ENCODE measurements around the gene UBR2. TPM values are rescaled to one million over a fixed set of nuclear protein-coding genes. Genes with fewer than 3 reads are reported as not detected.
A peak's percentile ranks its signal among the peaks of the same experiment; 100 is the strongest.

The UBR2 gene
- total and polyA plus RNA-seq, 9 of the 15 experiments (the other 6 are each of a cell fraction or from before 2014, with no cell fraction given) = 9.1 to 38.9 (median 23.4) TPM

DNA sequence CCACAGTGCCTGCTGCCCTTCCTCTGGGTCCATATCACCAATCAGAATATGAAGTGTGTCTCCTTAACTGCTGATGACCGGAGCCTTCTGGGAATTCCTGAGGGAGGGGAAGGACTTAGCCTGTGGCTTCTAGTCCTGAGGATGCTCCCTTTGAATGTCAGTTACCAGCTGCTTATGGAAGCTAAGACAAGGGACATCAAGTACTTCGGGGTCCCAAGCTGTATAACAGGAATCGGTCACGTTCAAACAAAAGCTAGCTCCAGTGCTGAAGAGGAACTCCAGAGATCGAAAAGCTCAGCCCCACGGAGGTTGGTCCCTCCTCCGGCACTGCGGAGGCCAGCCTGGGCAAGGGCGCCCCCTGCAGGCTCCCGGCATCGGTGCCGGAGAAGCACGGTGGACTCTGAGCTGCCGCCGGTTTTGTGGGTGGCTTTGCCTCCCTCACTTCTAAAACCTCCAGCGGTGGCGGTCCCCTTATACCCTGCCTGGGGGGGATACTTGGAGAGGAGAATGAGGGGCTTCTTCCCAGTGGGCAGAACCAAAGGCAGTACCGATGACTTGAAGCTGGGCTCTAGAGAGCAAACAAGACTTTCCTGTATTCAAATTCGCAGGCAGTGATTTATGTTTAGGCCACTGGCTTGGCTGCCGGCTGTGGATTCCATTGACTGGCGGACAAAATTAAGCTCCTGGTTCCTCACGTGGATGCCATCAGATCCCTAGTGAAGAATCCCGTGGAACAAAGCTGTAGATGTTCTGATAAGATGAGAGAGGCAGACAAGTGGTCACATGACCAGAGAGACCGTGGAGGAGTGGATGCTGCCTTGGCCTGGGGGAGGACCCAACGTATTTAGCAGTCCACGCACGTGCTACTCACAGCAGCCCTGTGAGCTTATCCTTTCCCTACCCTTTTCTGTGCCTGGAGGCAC lies 16.2 kb upstream of the UBR2 start (continued):
- TF ChIP-seq UBTF (IDR thresholded peaks at IDR 0.05; ENCODE audit: borderline replicate concordance in 1 of 2, low read depth in 2 of 2, low read length in 2 of 2) (0 out of 4 replicates have a peak, but pooled peaks of 1 of the 2 experiments have one; percentile 67), ZFP36 (IDR thresholded peaks at IDR 0.05; ENCODE audit: low read depth, low read length, partially characterized antibody) (peak; percentile 43), SLC30A9 (CRISPR knock-in tag; IDR thresholded peaks at IDR 0.05) (no peak), SP1 (CRISPR knock-in tag; IDR thresholded peaks at IDR 0.05) (peak; percentile 72), ZNF384 (IDR thresholded peaks at IDR 0.05; ENCODE audit: low read depth, low read length) (0 out of 2 replicates have a peak, but pooled peaks have one; percentile 26), RCOR1 (IDR thresholded peaks at IDR 0.05; ENCODE audit: borderline replicate concordance in 1 of 2, low read depth in 2 of 2, low read length in 2 of 2) (peak in 1 of 2 experiments; percentile 62; a peak in 2 of 4 replicates), CCAR2 (IDR thresholded peaks at IDR 0.05; ENCODE audit: low read depth, low read length) (no peak), MYC (IDR thresholded peaks at IDR 0.05; ENCODE audit: low read depth, low read length) (peak; percentile 35; the same call in 1 of the 2 replicates), MYC (CRISPR knock-in tag; IDR thresholded peaks at IDR 0.05; ENCODE audit: borderline replicate concordance, low read depth) (no peak), ESRRA (IDR thresholded peaks at IDR 0.05; ENCODE audit: borderline replicate concordance, low read depth) (0 out of 2 replicates have a peak, but pooled peaks have one; percentile 48), ZNF444 (CRISPR knock-in tag; IDR thresholded peaks at IDR 0.05) (no peak), TCF7 (IDR thresholded peaks at IDR 0.05; ENCODE audit: borderline replicate concordance) (no peak), ZNF644 (tag; IDR thresholded peaks at IDR 0.05; ENCODE audit: low read depth) (no peak), KDM5B (IDR thresholded peaks at IDR 0.05; ENCODE audit: insufficient replicate concordance, low read depth, low read length) (no peak), MAFG (tag; conservative IDR thresholded peaks at IDR 0.05) (no peak), RB1 (IDR thresholded peaks at IDR 0.05; ENCODE audit: low read depth) (peak; percentile 72; the same call in 1 of the 2 replicates), DDX20 (tag; IDR thresholded peaks at IDR 0.05; ENCODE audit: low read depth) (no peak), E2F3 (CRISPR knock-in tag; IDR thresholded peaks at IDR 0.05) (no peak), XRCC3 (IDR thresholded peaks at IDR 0.05) (no peak), CSDE1 (IDR thresholded peaks at IDR 0.05) (no peak), ZNF3 (CRISPR knock-in tag; IDR thresholded peaks at IDR 0.05) (no peak), TEAD1 (CRISPR knock-in tag; IDR thresholded peaks at IDR 0.05) (peak; percentile 89 to 96)
- TF ChIP-seq, protein P1, sequence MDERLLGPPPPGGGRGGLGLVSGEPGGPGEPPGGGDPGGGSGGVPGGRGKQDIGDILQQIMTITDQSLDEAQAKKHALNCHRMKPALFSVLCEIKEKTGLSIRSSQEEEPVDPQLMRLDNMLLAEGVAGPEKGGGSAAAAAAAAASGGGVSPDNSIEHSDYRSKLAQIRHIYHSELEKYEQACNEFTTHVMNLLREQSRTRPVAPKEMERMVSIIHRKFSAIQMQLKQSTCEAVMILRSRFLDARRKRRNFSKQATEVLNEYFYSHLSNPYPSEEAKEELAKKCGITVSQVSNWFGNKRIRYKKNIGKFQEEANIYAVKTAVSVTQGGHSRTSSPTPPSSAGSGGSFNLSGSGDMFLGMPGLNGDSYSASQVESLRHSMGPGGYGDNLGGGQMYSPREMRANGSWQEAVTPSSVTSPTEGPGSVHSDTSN (CRISPR knock-in tag; IDR thresholded peaks at IDR 0.05; ENCODE audit: low read depth) = no peak
- TF ChIP-seq, protein P1 (tag; conservative IDR thresholded peaks at IDR 0.05; ENCODE audit: low read depth) = peak; percentile 66
